A673 (cell line): ENCODE measurements around the gene RUNX2. TPM values are rescaled to one million over a fixed set of nuclear protein-coding genes. Genes with fewer than 3 reads are reported as not detected.
"Not testable (repeated sequence)": the region's sequence is repeated elsewhere in the genome, so short reads cannot be mapped to it uniquely, and the experiment has no call there.

Experiments used
- BruUV-seq: library from RNA; stranded (reverse); fragments of 400-500 nt; replicated peaks from 2 replicates; lab custom pipeline; 2021; lab: Mats Ljungman, UMichigan
- CTCF ChIA-PET: fragments of 300-600 bp; sonication (Branson Sonifier 250); formaldehyde crosslinking; loops from one replicate; lab custom pipeline; 2022; ENCODE audit warnings: antibody characterized with exemption; lab: Charles Lee
- POLR2A ChIA-PET: fragments of 300-600 bp; sonication (Branson Sonifier 250); formaldehyde crosslinking; loops from one replicate; lab custom pipeline; 2022; ENCODE audit warnings: antibody characterized with exemption; ENCODE audit not compliant: low non-redundant PET; lab: Charles Lee
- DNase-seq: peaks from one replicate; pipeline ENCODE4 v3.0.0-alpha.2; 2015; ENCODE audit warnings: low spot score
- H3K27ac ChIP-seq: fragments of 200-600 bp; sonication (generic); 2 replicates; pipeline ENCODE4 v1.5.1; 2016; ENCODE audit warnings: mixed run types, low read depth, mild to moderate bottlenecking, mixed read lengths, antibody characterized with exemption, low read length; ENCODE audit not compliant: poor library complexity, severe bottlenecking
- H3K27me3 ChIP-seq: fragments of 200-600 bp; sonication (generic); replicated peaks from 2 replicates; pipeline ENCODE4 v1.6.1; 2017; ENCODE audit warnings: mixed run types, low read depth, mild to moderate bottlenecking, mixed read lengths, antibody characterized with exemption, low read length; ENCODE audit not compliant: insufficient read depth, poor library complexity
- H3K36me3 ChIP-seq: fragments of 200-600 bp; sonication (generic); 2 replicates; pipeline ENCODE4 v1.6.1; 2016; ENCODE audit warnings: mixed run types, mild to moderate bottlenecking, mixed read lengths, antibody characterized with exemption, low read length; ENCODE audit not compliant: insufficient read depth, poor library complexity, severe bottlenecking
- H3K4me1 ChIP-seq: fragments of 200-600 bp; sonication (generic); 2 replicates; pipeline ENCODE4 v1.6.1; 2017; ENCODE audit warnings: mixed run types, mild to moderate bottlenecking, mixed read lengths, antibody characterized with exemption, low read length; ENCODE audit not compliant: insufficient read depth, poor library complexity, severe bottlenecking
- H3K4me3 ChIP-seq: fragments of 200-600 bp; sonication (generic); 2 replicates; pipeline ENCODE4 v1.5.1; 2016; ENCODE audit warnings: low read depth, mixed run types, mild to moderate bottlenecking, mixed read lengths, low read length; ENCODE audit not compliant: poor library complexity, severe bottlenecking
- H3K9me3 ChIP-seq: fragments of 200-600 bp; sonication (generic); 2 replicates; pipeline ENCODE4 v1.6.1; 2016; ENCODE audit warnings: mixed run types, low read depth, mild to moderate bottlenecking, mixed read lengths, antibody characterized with exemption, low read length; ENCODE audit not compliant: poor library complexity, severe bottlenecking
- EZH2 ChIP-seq: fragments of 200-600 bp; sonication (generic); IDR thresholded peaks from 2 replicates; pipeline ENCODE4 v1.6.1; 2017; ENCODE audit warnings: borderline replicate concordance, low read depth, mild to moderate bottlenecking, mixed read lengths, antibody characterized with exemption, low read length; ENCODE audit not compliant: poor library complexity, severe bottlenecking
- intact Hi-C: fragments of 100-400 bp; cut with micrococcal nuclease; formaldehyde crosslinking; loops from one replicate; pipeline ENCODE4 v1.10.0; 2022; ENCODE audit not compliant: unreplicated experiment
- total RNA-seq: library from RNA; stranded (reverse); gene quantifications from 2 replicates; pipeline ENCODE4 v1.2.3, GENCODE V29; 2021
- TF ChIP-seq, protein P1 (sequence below): fragments of 300-800, 200-600 bp; sonication (generic); conservative IDR thresholded peaks from 2 replicates; pipeline ENCODE4 v1.5.1; 2017; ENCODE audit warnings: low read depth, mild to moderate bottlenecking, antibody characterized with exemption, low read length, moderate library complexity, mixed read lengths

The RUNX2 gene
- total RNA-seq, 1 experiment from 2014 or later = 4.9 TPM

- CTCF ChIA-PET = no interaction called here
- no peaks in the 10 kb centered on the region for H3K27me3 ChIP-seq
- no TSS peak for BruUV-seq
- intact Hi-C loops = no loop called here
- POLR2A ChIA-PET = no interaction called here
- TF ChIP-seq EZH2 = no peak
- TF ChIP-seq, protein P1, sequence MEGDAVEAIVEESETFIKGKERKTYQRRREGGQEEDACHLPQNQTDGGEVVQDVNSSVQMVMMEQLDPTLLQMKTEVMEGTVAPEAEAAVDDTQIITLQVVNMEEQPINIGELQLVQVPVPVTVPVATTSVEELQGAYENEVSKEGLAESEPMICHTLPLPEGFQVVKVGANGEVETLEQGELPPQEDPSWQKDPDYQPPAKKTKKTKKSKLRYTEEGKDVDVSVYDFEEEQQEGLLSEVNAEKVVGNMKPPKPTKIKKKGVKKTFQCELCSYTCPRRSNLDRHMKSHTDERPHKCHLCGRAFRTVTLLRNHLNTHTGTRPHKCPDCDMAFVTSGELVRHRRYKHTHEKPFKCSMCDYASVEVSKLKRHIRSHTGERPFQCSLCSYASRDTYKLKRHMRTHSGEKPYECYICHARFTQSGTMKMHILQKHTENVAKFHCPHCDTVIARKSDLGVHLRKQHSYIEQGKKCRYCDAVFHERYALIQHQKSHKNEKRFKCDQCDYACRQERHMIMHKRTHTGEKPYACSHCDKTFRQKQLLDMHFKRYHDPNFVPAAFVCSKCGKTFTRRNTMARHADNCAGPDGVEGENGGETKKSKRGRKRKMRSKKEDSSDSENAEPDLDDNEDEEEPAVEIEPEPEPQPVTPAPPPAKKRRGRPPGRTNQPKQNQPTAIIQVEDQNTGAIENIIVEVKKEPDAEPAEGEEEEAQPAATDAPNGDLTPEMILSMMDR = no peak
- no peaks in the 10 kb centered on the region for H3K36me3 ChIP-seq
- H3K27ac ChIP-seq = no peak overlapping the region
- no peak for DNase-seq
- no peak overlapping the region for H3K4me3 ChIP-seq
- no peaks in the 10 kb centered on the region for H3K9me3 ChIP-seq
- peaks cover 8% of the 10 kb centered on the region for H3K4me1 ChIP-seq
Measured at GRCh38 chr6:45667766-45668165, 339.6 kb downstream of the RUNX2 start.

GRCh38 chr6:45668705-45669104 is 340.6 kb downstream of the RUNX2 start:
- Histone ChIP-seq H3K4me1 (peaks cover 8% of the 10 kb centered on the region), H3K4me3 (no peak overlapping the region), H3K9me3 (no peaks in the 10 kb centered on the region), H3K36me3 (no peaks in the 10 kb centered on the region), H3K27me3 (no peaks in the 10 kb centered on the region), H3K27ac (no peak overlapping the region)
- BruUV-seq = no TSS peak
- TF ChIP-seq EZH2 = no peak
- TF ChIP-seq, protein P1 = no peak
- no peak for DNase-seq
- POLR2A ChIA-PET = no interaction called here
- intact Hi-C loops = no loop called here
- CTCF ChIA-PET = no interaction called here

DNA sequence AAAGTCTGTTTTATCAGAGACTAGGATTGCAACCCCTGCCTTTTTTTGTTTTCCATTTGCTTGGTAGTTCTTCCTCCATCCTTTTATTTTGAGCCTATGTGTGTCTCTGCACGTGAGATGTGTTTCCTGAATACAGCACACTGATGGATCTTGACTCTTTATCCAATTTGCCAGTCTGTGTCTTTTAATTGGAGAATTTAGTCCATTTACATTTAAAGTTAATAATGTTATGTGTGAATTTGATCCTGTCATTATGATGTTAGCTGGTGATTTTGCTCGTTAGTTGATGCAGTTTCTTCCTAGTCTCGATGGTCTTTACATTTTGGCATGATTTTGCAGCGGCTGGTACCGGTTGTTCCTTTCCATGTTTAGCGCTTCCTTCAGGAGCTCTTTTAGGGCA is 345.0 kb downstream of the RUNX2 start:
- H3K4me3 ChIP-seq, DNase-seq, H3K27ac ChIP-seq, BruUV-seq, CTCF ChIA-PET, H3K27me3 ChIP-seq, POLR2A ChIA-PET, H3K36me3 ChIP-seq, intact Hi-C loops, H3K9me3 ChIP-seq: not testable (repeated sequence)
- H3K4me1 ChIP-seq = peaks cover 12% of the 10 kb centered on the region

GRCh38 chr6:45675166-45675565 is 347.0 kb downstream of the RUNX2 start:
- CTCF ChIA-PET, H3K27ac ChIP-seq, H3K36me3 ChIP-seq, POLR2A ChIA-PET, H3K4me3 ChIP-seq, intact Hi-C loops, H3K9me3 ChIP-seq, H3K27me3 ChIP-seq, BruUV-seq, DNase-seq: not testable (repeated sequence)
- H3K4me1 ChIP-seq = peaks cover 12% of the 10 kb centered on the region
